AG04449 (cell line): ENCODE measurements around the gene ABCG1.

ENCODE experiments used
- CTCF ChIA-PET: fragments of 350-600 bp; formaldehyde crosslinking; extraction: SDS; loops from one replicate; lab custom pipeline; 2021; ENCODE audit warnings: antibody characterized with exemption; lab: Yijun Ruan, JAX
- POLR2A ChIA-PET: fragments of 400-600, 350-600 bp; formaldehyde crosslinking; extraction: SDS; loops from one replicate; lab custom pipeline; 2020; ENCODE audit warnings: antibody characterized with exemption, inconsistent platforms; lab: Yijun Ruan, JAX
- DNase-seq: peaks from one replicate; pipeline ENCODE4 v3.0.0-alpha.2; 2010; ENCODE audit warnings: low read depth, low spot score
- H3K4me3 ChIP-seq: 2 replicates; pipeline ENCODE4 v1.5.1; 2011; ENCODE audit warnings: low read depth, mild to moderate bottlenecking, control low read depth, low read length
- CTCF ChIP-seq: IDR thresholded peaks from one replicate; pipeline ENCODE4 v1.5.1; 2011; ENCODE audit warnings: mild to moderate bottlenecking, moderate library complexity, low read length, control low read depth, inconsistent platforms; ENCODE audit not compliant: insufficient read depth; ENCODE audit errors: missing control alignments

The ABCG1 gene

GRCh38 chr21:42191064-42191463 is 27.9 kb upstream of the ABCG1 start:
- CTCF ChIA-PET, result no interaction called here
- POLR2A ChIA-PET, result no interaction called here
- DNase-seq, result no peak
- H3K4me3 ChIP-seq, result no peak overlapping the region
- no peak for TF ChIP-seq CTCF

GRCh38 chr21:42191696-42192595 is 27.0 kb upstream of the ABCG1 start:
- H3K4me3 ChIP-seq, result no peak overlapping the region
- DNase-seq, result no peak
- POLR2A ChIA-PET, result no interaction called here
- no peak for TF ChIP-seq CTCF
- CTCF ChIA-PET, result no interaction called here

- TF ChIP-seq CTCF, result no peak
- POLR2A ChIA-PET, result no interaction called here
- no peak for DNase-seq
- no peak overlapping the region for H3K4me3 ChIP-seq
- CTCF ChIA-PET, result no interaction called here
Measured at GRCh38 chr21:42193131-42193671, 25.7 kb upstream of the ABCG1 start.

GRCh38 chr21:42193721-42194120 is 25.2 kb upstream of the ABCG1 start:
- TF ChIP-seq CTCF, result no peak
- CTCF ChIA-PET, result no interaction called here
- no peak overlapping the region for H3K4me3 ChIP-seq
- no peak for DNase-seq
- POLR2A ChIA-PET, result no interaction called here

GRCh38 chr21:42194863-42195262 is 24.1 kb upstream of the ABCG1 start:
- H3K4me3 ChIP-seq, result no peak overlapping the region
- DNase-seq, result no peak
- ChIA-PET CTCF (no interaction called here), POLR2A (no interaction called here)
- no peak for TF ChIP-seq CTCF

GRCh38 chr21:42195378-42196031 is 23.4 kb upstream of the ABCG1 start:
- DNase-seq, result no peak
- POLR2A ChIA-PET, result no interaction called here

More at GRCh38 chr21:42195378-42196031, 23.4 kb upstream of the ABCG1 start:
- CTCF ChIA-PET, result no interaction called here
- TF ChIP-seq CTCF, result no peak
- H3K4me3 ChIP-seq, result no peak overlapping the region
